Effector memory CD4-positive, alpha-beta T cell (primary cell): ENCODE measurements around the gene AHI1.

Source experiments
- DNase-seq, 3 donors: peaks; one replicate each; pipeline ENCODE4 v3.0.0-alpha.2; 2020
- H3K27ac ChIP-seq: 2 replicates; pipeline ENCODE4 v1.7.0; 2013; ENCODE audit warnings: mild to moderate bottlenecking, low read length, moderate library complexity; ENCODE audit not compliant: insufficient read depth, poor library complexity, severe bottlenecking
- H3K27me3 ChIP-seq: replicated peaks from 2 replicates; pipeline ENCODE4 v1.7.0; 2013; ENCODE audit warnings: mild to moderate bottlenecking, low read length; ENCODE audit not compliant: insufficient read depth, control insufficient read depth, poor library complexity, severe bottlenecking
- H3K36me3 ChIP-seq: 2 replicates; pipeline ENCODE4 v1.7.0; 2013; ENCODE audit warnings: mild to moderate bottlenecking, low read length, moderate library complexity; ENCODE audit not compliant: control insufficient read depth, insufficient read depth
- H3K4me1 ChIP-seq: 2 replicates; pipeline ENCODE4 v1.7.0; 2013; ENCODE audit warnings: low read length, mild to moderate bottlenecking; ENCODE audit not compliant: control insufficient read depth, insufficient read depth, poor library complexity, severe bottlenecking
- H3K4me3 ChIP-seq: 2 replicates; pipeline ENCODE4 v1.7.0; 2013; ENCODE audit warnings: low read length, low read depth, mild to moderate bottlenecking; ENCODE audit not compliant: insufficient read depth, poor library complexity, severe bottlenecking
- H3K9me3 ChIP-seq: 2 replicates; pipeline ENCODE4 v1.7.0; 2013; ENCODE audit warnings: mild to moderate bottlenecking, low read length, moderate library complexity; ENCODE audit not compliant: control insufficient read depth

AHI1 gene

GRCh38 chr6:135323979-135324378, 173.6 kb downstream of the AHI1 start:
- H3K27ac ChIP-seq = no peak overlapping the region
- no peaks in the 10 kb centered on the region for H3K4me1 ChIP-seq

DNA sequence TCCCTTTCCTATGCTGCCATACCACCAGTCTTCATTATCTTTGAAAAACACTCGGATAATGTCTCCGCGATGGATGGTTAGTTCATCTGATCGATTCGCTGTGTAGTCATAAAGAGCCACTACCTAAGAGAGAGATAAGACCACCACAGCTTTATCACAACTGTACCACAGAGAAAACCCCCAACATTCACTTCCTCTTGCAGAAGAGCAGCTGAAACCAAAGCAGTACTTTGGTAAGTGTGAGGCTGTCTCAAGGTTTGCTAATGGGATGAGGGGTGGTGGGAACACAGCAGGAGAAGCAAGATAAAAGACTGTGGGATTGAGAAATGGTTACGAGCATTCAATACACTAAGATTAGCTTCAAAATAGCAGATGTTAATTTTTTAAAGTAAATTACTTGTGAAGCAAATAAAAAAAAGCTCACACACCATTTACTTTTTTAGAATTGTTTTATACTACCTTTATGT, 174.3 kb downstream of the AHI1 start:
- Histone ChIP-seq H3K27me3 (no peaks in the 10 kb centered on the region), H3K4me1 (no peaks in the 10 kb centered on the region), H3K27ac (no peak overlapping the region), H3K9me3 (no peaks in the 10 kb centered on the region), H3K36me3 (no peaks in the 10 kb centered on the region), H3K4me3 (no peak overlapping the region)
- DNase-seq = no peak

More at GRCh38 chr6:135323979-135324378, 173.6 kb downstream of the AHI1 start:
- DNase-seq = no peak
- Histone ChIP-seq H3K9me3 (no peaks in the 10 kb centered on the region), H3K36me3 (no peaks in the 10 kb centered on the region), H3K4me3 (no peak overlapping the region), H3K27me3 (no peaks in the 10 kb centered on the region)

GRCh38 chr6:135322427-135323201, 174.9 kb downstream of the AHI1 start:
- H3K4me1 ChIP-seq = no peaks in the 10 kb centered on the region
- no peaks in the 10 kb centered on the region for H3K36me3 ChIP-seq
- H3K27ac ChIP-seq = no peak overlapping the region
- no peak for DNase-seq
- H3K27me3 ChIP-seq = no peaks in the 10 kb centered on the region
- no peaks in the 10 kb centered on the region for H3K9me3 ChIP-seq
- H3K4me3 ChIP-seq = no peak overlapping the region

DNA sequence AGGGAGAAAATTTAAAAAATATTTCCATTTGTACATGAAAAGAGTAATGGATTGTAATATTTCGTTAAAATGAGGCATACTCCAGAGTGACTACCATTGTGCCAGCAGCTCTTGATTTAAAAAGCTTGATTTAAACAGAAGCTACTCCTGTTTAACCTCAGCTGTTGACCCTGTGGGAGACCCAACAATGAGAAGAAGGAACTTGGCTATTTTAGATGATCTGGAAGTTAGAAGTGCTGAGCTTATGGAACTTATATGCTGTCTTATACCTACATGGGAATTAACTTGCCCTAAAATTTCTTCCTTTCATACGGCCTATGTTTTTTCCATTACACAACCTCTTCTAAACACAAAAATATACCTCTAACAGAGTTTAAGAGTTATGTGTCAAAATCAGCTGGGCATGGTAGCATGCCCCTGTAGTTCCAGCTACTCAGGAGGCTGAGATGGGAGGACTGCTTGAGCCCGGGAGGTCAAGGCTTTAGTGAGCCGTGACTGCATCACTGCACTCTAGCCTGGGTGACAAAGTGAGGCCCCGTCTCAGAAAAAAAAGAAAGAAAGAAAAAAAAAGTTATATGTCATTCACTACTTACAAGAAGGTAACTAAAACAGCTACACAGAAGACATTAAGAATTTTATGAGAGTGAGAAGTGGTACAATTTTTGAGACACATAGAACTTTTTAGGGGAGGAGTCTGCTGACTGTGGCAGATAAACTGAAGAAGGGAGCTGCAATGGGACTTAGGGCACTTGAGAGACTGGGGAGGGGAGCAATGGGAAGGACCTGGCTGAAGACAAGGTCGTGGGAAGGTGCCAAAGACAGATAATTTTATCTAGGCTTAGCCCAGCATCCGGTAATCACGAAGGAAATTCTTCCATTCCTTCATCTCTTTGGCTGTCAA, 176.6 kb downstream of the AHI1 start:
- Histone ChIP-seq H3K36me3 (no peaks in the 10 kb centered on the region), H3K9me3 (no peaks in the 10 kb centered on the region), H3K27ac (no peak overlapping the region), H3K27me3 (no peaks in the 10 kb centered on the region), H3K4me1 (no peaks in the 10 kb centered on the region), H3K4me3 (no peak overlapping the region)
- no peak for DNase-seq

DNA sequence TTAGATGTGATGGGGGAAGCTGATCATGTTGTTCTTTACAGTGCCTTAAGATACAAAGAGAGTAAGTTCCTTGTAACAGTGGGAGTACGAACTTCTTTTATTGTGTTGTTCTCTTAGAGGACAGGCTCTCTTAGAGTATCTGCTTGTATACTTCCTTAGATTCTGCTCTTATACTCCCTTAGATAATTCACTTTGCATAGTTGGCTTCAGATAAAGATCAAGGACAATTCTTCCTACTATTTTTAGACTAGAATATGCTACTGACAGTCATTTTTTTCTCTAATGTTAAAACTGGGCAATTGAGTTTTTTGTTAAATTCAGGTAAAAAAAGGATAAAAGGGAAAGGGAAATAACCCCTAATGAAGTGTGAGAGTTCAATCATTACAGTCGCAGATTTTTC, 177.7 kb downstream of the AHI1 start:
- H3K4me1 ChIP-seq = no peaks in the 10 kb centered on the region
- no peak for DNase-seq
- H3K36me3 ChIP-seq = no peaks in the 10 kb centered on the region
- no peak overlapping the region for H3K27ac ChIP-seq
- H3K9me3 ChIP-seq = no peaks in the 10 kb centered on the region
- H3K27me3 ChIP-seq = no peaks in the 10 kb centered on the region
- no peak overlapping the region for H3K4me3 ChIP-seq

DNA sequence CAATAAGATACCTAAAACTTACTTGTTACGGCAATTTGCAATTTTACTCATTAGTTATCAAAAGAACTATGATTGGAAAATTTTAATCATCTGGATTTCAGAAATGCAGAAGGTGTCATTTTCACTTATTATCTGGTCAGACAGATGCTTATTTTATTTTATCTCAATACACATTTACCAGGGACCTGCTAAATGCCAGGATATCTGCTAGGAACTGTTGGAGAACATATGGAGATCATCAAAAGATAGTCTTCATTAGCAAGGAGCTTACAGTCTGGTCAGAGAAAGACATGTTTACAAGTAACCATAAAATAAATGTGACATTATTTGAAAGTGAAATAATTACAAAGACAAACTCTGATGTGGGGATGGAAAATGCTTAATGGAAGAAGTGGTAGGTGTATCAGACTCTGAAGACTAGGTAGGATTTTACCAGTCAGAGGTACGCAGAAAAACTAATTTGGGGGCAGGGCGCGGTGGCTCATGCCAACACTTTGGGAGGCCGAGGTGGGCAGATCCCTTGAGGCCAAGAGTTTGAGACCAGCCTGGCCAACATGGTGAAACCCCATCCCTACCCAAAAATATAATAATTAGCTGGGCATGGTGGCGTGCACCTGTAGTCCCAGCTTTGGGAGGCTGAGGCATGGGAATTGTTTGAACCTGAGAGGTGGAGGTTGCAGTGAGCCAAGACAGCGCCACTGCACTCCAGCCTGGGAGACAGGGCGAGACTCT, 178.6 kb downstream of the AHI1 start:
- H3K36me3 ChIP-seq = no peaks in the 10 kb centered on the region
- H3K9me3 ChIP-seq = no peaks in the 10 kb centered on the region
- no peak overlapping the region for H3K4me3 ChIP-seq
- H3K27me3 ChIP-seq = no peaks in the 10 kb centered on the region
- H3K27ac ChIP-seq = no peak overlapping the region
- no peaks in the 10 kb centered on the region for H3K4me1 ChIP-seq
- DNase-seq = no peak

GRCh38 chr6:135314543-135314942, 183.0 kb downstream of the AHI1 start:
- no peaks in the 10 kb centered on the region for H3K4me1 ChIP-seq
- H3K9me3 ChIP-seq = no peaks in the 10 kb centered on the region
- H3K4me3 ChIP-seq = no peak overlapping the region
- no peak for DNase-seq
- H3K36me3 ChIP-seq = no peaks in the 10 kb centered on the region
- no peak overlapping the region for H3K27ac ChIP-seq
- H3K27me3 ChIP-seq = no peaks in the 10 kb centered on the region

DNA sequence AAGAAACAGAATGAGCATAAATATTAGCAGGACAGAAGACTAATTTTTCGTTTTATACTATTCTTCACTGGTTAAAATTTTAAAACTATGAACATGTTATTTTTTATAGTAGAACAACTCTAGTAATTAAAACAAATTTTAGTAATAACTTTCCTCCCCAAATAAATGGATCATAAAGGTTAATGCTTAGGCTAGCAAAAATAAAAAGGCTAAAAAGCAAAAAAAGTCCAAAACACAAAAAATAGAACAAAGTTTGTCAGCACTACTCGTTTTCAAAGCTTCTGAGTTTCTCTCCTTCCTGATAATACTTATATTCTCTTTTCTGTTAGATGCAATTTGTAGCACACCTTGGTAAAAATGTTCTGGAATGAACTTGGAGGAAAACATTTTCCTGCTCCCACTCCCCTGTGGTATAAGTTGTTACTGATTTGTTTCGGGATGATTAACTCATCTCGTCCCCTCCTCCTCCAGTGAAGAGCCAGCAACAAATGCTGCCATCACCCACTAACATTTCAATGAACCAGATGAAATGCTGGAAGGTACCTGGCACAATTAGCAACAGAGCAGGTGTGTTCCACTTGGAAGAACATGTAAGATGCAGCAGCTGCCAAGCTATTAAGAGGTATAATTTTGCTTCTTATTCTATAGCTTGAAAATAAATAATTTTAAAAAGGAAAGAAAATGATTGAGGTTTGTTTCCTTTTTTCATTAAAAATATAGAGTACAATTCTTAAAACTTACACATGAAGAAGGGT, 185.9 kb downstream of the AHI1 start:
- no peaks in the 10 kb centered on the region for H3K4me1 ChIP-seq
- no peaks in the 10 kb centered on the region for H3K9me3 ChIP-seq
- no peak for DNase-seq
- H3K27ac ChIP-seq = no peak overlapping the region
- no peak overlapping the region for H3K4me3 ChIP-seq
- no peaks in the 10 kb centered on the region for H3K27me3 ChIP-seq
- H3K36me3 ChIP-seq = no peaks in the 10 kb centered on the region

DNA sequence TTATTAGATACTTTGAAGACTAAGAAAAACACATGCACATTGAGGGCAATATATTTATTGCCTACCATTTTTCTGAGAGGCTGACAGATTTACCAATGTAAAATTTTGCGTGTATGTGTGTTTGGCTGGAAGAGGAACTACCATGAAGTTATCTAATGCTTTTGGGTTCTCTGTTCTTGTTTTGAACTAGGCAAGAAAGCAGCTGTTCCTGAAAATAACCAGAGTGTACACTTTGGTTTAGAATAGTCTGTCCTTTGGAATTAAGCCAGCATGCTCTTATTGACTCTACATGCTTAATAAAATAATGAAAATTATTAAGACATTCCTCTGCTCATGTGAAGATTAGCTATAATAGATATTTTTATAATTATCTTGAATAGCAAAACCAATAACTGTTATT, 187.2 kb downstream of the AHI1 start:
- no peaks in the 10 kb centered on the region for H3K36me3 ChIP-seq
- no peak for DNase-seq
- H3K27ac ChIP-seq = no peak overlapping the region
- H3K27me3 ChIP-seq = no peaks in the 10 kb centered on the region
- no peaks in the 10 kb centered on the region for H3K9me3 ChIP-seq
- no peaks in the 10 kb centered on the region for H3K4me1 ChIP-seq
- H3K4me3 ChIP-seq = no peak overlapping the region
